ENCODE data around the gene EMC8.
"Not testable (repeated sequence)": the region's sequence is repeated elsewhere in the genome, so short reads cannot be mapped to it uniquely, and the experiment has no call there.

Gene EMC8

GRCh38 chr16:85799497-85800320 lies at the start of gene EMC8, which contains the start of gene COX4I1:
TSS of gene EMC8 (minus strand) at chr16:85799544. CDS start at chr16:85799295, 249 bp downstream.
TSS of gene COX4I1 (plus strand) at chr16:85799695. CDS start at chr16:85801206, 1,511 bp downstream.
- peak; percentile 73 for DNase-seq

GRCh38 chr16:85848986-85849385 lies 49.6 kb upstream of the EMC8 start:
- DNase-seq: no peak

GRCh38 chr16:85847681-85848601 lies 48.6 kb upstream of the EMC8 start:
- no peak for DNase-seq

- no peak for DNase-seq
Observed at GRCh38 chr16:85847036-85847435, 47.7 kb upstream of the EMC8 start.

GRCh38 chr16:85846461-85846860 lies 47.1 kb upstream of the EMC8 start:
- no peak for DNase-seq

GRCh38 chr16:85845266-85845665 lies 45.9 kb upstream of the EMC8 start:
- DNase-seq: no peak

GRCh38 chr16:85844786-85845185 lies 45.4 kb upstream of the EMC8 start:
- no peak for DNase-seq

- no peak for DNase-seq
Observed at GRCh38 chr16:85844169-85844481, 44.8 kb upstream of the EMC8 start.

- no peak for DNase-seq
Observed at GRCh38 chr16:85843471-85844168, 44.3 kb upstream of the EMC8 start.

- DNase-seq: no peak
Observed at GRCh38 chr16:85842848-85843247, 43.5 kb upstream of the EMC8 start.

GRCh38 chr16:85842435-85842834 lies 43.1 kb upstream of the EMC8 start:
- DNase-seq: no peak

GRCh38 chr16:85840801-85841200 lies 41.5 kb upstream of the EMC8 start:
- no peak for DNase-seq

GRCh38 chr16:85840395-85840794 lies 41.1 kb upstream of the EMC8 start:
- DNase-seq: no peak

- DNase-seq: no peak
Observed at GRCh38 chr16:85839681-85840240, 40.4 kb upstream of the EMC8 start.

- DNase-seq: no peak
Observed at GRCh38 chr16:85838876-85839585, 39.7 kb upstream of the EMC8 start.

GRCh38 chr16:85838381-85838780 lies 39.0 kb upstream of the EMC8 start:
- no peak for DNase-seq

GRCh38 chr16:85837654-85838053 lies 38.3 kb upstream of the EMC8 start:
- not testable (repeated sequence) for DNase-seq

GRCh38 chr16:85836706-85837582 lies 37.6 kb upstream of the EMC8 start:
- no peak for DNase-seq

- DNase-seq: no peak
Observed at GRCh38 chr16:85835956-85836705, 36.8 kb upstream of the EMC8 start.

- DNase-seq: no peak
Observed at GRCh38 chr16:85835227-85835751, 35.9 kb upstream of the EMC8 start.

Measured in GDM1 (cell line).